ENCODE data around the gene TRIM69.
"Not testable (repeated sequence)": the region's sequence is repeated elsewhere in the genome, so short reads cannot be mapped to it uniquely, and the experiment has no call there.

Gene TRIM69

DNA sequence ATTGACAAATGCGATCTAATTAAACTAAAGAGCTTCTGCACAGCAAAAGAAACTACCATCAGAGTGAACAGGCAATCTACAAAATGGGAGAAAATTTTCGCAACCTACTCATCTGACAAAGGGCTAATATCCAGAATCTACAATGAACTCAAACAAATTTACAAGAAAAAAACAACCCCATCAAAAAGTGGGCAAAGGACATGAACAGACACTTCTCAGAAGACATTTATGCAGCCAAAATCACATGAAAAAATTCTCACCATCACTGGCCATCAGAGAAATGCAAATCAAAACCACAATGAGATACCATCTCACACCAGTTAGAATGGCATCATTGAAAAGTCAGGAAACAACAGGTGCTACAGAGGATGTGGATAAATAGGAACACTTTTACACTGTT, 7.1 kb downstream of the TRIM69 start:
- not testable (repeated sequence) for DNase-seq (ENCODE audit: low read depth)

DNA sequence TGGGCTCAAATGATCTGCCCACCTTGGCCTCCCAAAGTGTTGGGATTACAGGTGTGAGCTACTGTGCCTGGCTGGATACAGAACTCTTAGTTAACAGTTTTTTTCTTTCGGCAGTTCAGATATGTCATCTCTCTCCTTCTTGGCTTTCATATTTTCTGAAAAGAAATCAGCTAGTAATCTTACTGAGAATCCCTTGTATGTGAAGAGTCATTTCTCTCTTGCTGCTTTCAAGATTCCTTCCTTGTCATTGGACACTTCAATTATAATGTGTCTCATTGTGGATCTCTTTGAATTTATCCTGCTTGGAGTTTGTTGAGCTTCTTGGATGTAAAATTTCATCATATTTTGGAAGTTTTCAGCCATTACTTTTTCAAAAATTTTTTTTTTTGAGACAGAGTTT, 17.0 kb downstream of the TRIM69 start:
- no peak for DNase-seq (ENCODE audit: low read depth)

DNA sequence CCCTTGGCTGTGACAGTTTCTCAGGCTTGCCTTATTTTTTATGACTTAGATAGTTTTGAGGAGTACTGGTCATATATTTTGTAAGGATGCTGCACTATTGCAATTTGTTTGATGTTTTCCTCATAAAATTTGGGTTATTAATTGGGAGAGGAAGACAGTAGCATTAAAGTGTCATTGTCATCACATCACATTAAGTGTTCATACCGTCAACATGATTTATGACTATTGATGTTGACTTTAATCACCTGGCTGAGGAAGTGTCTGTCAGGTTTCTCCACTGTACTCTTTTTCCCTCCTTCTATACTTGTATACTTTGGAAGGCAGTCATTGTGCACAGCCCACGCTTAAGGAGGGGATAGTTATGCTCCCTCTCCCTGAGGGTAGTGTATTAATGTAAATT, 26.9 kb downstream of the TRIM69 start:
- no peak for DNase-seq (ENCODE audit: low read depth)

DNA sequence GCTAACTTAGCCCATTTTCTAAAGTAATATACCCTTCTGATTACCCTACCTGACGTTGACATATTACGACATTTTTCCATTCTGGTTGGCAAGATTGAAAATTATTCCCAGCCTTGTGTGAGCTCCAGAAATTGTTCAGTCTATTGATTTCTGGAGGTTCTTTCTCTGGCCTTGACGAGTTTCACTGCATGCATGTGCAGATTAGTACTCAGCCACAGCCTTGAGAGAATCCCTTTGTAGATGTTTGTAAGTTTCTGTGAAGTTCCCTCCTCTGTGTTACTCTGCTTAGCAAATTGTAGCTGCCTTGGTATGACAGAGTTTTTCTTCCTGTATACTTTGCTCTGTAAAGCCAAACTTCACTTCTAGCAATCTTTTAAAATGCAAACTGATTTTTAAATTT, 27.5 kb downstream of the TRIM69 start:
- DNase-seq (ENCODE audit: low read depth), result no peak

DNA sequence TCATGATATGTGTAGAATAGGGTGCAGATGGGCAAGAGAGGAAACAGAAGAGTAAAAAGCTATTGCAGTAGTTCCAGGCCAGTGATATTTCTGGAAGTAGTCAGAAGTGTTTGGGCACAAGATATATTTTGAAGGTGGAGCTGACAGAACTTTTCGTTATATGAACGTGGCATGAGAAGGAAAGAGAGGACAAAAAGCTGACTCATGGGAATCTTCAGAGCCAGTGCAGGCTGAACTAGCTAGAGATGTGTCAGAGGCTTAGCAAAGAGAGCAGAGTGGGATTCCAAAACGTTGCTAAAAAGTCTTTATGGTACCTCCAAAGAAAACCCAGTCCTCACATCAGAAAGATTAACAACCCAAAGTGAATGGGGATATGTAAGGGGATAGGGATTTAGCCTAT, 28.7 kb downstream of the TRIM69 start:
- no peak for DNase-seq (ENCODE audit: low read depth)

DNA sequence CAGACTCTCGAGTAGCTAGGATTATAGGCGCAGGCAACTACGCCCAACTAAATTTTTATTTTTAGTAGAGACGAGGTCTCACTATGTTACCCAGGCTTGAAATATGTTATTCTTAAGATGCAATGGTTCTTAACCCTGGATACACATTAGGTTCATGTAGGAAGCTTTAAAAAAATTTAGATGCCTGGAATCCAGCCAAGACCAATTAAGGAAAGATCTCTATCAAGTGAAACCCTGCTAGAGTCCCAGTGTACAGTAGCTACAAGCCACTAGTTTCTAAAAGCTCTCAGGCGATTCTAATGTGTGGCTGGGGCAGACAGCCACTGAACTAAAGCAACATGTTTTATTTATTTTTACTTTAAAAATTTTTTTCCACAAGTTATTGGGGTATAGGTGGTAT, 33.2 kb downstream of the TRIM69 start:
- DNase-seq (ENCODE audit: low read depth), result no peak

DNA sequence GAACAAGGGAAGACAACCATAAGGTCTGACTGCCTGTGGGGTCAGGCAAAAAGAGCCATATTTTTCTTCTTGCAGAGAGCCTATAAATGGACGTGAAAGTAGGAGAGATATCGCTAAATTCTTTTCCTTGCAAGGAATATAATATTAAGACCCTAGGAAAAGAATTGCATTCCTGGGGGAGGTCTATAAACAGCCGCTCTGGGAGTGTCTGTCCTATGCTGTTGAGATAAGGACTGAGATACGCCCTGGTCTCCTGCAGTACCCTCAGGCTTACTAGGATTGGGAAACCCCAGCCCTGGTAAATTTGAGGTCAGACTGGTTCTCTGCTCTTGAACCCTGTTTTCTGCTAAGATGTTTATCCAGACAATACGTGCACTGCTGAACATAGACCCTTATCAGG, 34.4 kb downstream of the TRIM69 start:
- not testable (repeated sequence) for DNase-seq (ENCODE audit: low read depth)

DNA sequence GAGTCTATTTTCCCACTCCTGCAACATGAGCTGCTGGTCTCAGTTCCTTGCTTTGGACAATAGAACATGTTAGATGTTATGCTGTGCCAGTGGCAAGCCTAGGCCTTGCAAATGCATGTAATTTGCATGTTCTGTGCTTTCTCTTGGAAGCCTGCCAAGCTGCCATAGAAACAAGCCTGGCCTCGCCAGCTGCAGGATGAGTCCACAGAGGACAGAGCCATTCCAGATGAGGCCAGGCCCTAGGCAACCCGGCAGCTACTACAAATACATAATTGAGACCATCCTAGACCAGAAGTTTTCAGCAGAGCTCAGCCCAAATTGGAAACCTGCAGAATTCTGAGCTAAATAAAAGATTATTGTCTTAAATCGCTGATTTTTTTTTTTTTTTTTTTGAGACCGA, 39.6 kb downstream of the TRIM69 start:
- no peak for DNase-seq (ENCODE audit: low read depth)

DNA sequence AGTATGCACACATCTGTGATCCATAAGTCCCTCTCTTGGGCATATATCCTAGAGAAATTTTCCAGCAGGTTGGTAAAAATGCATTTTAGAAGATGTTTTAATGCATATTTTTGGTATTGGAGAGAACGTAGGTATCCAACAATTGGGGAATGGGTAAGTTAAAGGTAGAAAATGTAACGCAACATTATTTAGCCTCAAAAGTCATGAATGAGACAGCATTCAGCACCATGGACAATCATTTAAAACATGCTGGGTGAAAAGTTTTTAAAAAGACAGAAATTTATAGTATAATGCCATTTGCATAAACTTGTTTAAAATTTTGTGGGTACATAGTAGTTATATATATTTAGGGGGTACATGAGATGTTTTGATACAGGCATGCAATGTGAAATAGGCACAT, 43.4 kb downstream of the TRIM69 start:
- no peak for DNase-seq (ENCODE audit: low read depth)

DNA sequence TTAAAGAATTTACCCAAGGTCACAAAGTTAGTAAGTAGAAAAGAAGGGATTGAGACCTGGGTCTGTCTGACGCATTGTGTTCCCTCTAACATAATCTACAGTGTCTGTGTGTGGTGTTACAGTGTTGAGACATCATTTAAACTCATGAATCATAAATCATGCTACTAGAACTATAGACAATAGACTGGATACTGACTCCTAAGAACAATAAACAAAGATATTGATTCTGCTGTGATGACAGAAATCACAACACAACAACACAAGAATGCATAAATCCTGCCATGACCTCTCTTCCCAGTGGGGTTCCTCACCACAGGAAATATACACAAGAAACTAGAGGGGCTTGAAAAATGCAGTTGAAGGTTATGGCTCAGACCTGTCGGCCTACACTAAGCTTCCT, 44.3 kb downstream of the TRIM69 start:
- DNase-seq (ENCODE audit: low read depth), result no peak

DNA sequence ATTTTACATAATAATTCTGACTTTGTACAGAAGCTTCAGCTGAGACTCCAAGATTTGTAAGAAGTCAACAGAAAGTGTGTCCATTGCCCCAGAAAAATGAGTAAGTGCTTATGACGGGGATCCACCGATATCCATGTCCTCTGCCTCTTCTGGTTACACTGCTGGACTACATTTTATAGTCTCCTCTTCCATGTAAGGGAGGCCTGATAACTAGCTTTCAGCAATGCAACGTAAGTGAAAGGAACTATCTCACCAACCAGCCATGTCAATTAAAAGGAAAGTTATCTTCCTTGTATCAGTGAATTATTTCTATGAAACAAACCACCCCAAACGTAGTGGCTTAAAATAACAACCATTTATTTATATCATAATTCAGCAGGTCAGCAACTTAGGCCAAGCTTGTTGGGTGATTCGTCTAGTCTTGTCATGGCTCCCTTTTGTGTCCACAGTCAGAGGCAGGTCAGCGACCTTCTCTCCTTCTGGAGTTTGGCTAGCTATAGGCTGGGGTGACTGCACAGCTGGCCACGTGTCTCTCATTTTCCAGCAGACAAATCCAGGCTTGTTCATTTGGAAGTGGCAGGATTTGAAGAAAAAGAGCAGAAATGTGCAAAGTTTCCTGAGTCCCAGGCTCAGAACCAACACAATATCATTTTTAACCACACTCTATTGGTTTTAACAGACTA, 44.9 kb downstream of the TRIM69 start:
- DNase-seq (ENCODE audit: low read depth), result no peak

DNA sequence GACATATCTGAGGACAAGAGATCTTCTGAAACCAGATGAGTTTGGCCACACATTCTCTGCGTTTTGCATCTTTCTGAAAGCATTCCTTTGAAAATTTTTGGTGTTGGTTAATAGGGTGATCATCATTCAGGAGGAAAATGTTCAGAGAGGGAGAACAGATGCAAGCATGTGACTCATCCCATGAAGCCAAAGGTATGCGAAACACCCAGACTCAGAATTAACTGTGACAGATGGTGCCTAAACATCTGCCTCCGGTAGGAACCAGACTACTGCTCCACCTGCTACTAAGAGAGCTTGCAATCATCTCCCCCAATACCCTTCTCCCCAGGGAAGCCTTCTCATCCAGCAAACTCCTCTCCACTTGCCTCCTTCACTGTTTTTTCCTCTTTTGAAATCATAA, 46.2 kb downstream of the TRIM69 start:
- DNase-seq (ENCODE audit: low read depth), result no peak

DNA sequence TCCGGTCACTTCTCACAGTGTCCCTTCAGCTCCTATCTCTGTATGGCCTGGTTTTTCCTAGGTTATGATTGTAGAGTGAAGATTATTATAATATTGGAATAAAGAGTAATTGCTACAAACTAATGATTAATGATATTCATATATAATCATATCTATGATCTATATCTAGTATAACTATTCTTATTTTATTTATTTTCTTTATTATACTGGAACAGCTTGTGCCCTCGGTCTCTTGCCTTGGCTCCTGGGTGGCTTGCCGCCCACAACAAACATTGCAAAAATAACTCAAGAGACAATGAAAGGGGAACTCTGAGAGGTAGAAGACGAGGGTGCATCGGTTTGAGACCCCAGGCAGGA, 48.6 kb downstream of the TRIM69 start:
- DNase-seq (ENCODE audit: low read depth), result not testable (repeated sequence)

DNA sequence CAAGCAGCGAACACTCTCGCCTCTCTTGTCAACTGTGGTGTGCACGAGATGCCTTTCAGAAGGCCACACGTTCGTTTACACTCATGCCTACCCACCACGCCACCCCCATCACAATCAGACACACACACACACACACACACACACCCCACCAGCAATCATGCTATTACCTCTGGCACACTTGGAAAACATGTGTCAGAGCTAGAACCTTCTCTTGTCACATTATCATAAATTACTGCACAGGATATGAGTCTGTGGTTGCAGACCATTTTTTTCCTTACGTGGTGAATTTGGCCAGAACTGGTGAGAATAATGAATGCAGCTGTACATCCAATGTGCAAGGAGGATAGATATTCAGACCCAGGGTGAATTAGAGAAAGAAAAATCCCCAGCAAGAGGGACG, 52.4 kb downstream of the TRIM69 start:
- DNase-seq (ENCODE audit: low read depth), result no peak

DNA sequence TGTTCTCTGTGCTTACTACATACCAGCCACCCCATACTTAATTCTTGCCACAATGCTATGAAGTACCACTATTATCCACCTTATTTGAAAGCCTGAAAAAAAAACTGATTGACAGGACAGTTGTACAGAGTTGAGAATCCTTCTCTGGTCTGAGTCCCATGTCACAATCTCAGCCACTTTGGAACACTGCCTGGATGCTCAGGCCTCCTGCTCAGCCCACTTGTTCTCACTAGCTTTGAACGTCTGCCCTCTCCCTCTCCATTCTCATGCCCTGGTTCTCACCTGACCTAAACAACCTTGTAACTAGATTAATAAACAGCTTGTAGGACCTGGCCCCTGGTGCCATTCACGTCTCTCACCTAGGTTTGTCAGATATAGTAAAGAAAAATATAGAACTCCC, 53.9 kb downstream of the TRIM69 start:
- DNase-seq (ENCODE audit: low read depth), result no peak

DNA sequence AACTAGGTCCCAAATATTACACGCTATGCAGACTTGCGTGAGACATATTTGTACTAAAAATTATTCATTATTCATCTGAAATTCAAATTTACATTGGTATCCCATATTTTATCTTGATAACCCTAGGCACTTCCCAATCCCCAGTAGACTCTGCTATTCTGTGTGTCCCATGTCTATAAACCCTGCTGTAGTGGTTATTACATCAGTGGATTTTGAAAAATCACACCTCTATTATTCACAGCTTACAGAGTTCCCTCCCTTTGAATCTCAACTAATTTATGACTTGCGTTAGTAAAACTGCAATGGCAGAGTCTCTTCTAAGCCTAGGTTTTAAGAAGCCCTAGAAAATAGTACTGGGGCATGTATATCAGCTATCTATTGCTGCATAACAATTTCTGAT, 54.3 kb downstream of the TRIM69 start:
- DNase-seq (ENCODE audit: low read depth), result no peak

DNA sequence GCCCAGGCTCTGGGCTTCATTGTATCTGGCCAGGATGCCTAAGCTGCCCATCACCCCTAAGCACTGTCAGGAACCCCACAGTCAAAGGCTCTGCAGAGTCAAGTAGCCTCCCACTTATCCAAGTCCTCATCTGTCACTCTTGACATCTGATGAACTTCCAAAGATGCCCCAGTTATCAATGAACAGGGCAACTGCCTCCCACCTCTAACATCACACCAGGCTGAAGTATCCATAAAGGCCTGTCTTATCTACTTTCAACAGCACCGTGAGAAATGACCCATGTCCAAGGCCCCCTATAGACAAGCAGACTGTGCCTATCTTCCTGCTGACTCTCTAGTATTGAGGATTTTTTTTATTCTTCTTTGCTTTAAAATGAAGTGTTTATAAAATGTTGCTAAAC, 56.4 kb downstream of the TRIM69 start:
- no peak for DNase-seq (ENCODE audit: low read depth)

DNA sequence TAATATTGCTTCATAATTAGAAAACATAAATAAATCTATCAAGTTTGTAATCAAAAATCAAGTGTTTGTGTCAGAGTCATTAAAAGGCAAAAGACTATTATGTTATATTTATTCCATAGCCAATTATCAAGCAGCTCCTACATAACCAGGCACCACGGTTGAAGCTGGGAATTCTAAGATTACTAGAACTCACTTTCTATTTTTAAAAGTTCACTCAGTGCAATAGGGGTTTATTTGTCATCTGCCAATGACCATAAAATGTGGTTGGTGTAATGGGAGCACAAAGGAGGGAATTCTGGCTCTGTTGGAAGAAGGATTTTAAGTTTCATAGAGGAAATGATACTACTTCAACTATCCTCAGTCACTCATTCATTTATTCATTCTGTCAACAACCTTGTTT, 57.7 kb downstream of the TRIM69 start:
- no peak for DNase-seq (ENCODE audit: low read depth)

DNA sequence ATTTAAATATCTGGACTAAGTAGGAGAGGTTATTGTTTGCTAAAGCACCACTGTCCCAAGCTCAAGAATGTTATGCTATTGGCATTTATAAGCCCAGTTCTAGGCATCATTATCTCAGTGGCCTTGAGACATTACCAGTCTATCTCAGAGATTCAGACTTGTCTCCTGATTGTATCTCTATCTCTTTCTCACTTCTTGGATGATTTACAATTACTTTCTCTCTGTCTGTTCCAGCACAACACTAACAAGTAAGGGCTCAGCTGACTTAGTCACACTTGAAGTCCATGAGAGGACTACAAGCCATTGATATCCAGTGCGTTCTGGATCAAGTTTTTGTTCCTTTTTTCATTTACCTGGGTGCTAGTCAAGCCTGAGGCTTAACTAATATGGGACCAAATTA, 60.2 kb downstream of the TRIM69 start:
- no peak for DNase-seq (ENCODE audit: low read depth)

DNA sequence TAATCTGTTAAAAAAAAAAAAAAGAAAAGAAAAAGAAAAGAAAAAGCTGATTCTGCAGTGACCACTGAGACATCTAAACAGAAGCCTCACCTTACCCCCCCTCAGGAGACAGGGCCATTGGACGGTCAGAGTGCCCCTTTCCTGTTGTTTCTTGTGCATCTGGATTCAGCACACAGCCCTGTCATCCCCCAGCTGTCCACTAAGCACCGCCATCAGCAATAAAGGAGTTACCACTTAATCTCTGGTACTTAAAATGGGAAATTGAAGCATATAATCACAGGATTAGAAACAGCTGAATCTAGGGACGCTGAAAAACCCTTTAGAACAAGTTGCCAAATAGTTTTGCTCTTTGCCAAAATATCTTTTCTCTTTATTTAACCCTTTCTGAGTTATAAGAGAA, 62.5 kb downstream of the TRIM69 start:
- DNase-seq (ENCODE audit: low read depth), result no peak

DNA sequence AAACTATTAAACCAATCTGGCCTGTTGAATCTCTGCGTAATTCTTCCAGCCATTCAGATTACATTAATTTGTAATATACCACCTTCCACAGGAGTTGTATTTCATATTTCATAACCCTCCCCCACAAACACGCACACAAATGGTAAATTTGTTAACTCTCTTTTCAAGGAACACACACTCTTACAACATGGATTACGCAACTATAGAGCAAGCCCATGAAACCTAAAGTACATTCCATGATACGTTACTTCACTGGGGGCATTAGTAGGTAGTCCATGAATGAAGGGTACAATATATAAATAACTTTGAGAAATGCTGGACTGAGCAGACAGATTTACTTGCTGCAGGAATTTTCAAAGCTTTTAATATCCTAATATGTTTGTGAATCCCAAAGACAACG, 65.0 kb downstream of the TRIM69 start:
- DNase-seq (ENCODE audit: low read depth), result no peak

DNA sequence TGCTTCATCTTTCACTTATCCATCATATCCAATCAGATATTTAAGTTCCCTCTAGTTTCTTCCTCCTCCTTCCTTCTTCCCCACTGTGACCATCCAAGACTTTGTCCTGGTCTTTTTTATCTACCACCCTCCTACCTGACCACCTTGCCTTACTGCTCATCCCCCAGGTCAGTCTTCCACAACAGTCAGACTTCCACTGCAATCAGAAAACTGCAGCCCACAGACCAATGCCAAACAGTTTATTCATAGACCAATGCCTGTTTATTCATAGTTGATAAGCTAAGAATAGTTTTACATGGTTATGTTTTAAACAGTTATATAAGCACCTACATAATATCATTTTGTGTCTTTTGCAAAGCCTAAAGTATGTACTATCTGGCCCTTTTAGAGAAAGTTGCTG, 65.5 kb downstream of the TRIM69 start:
- no peak for DNase-seq (ENCODE audit: low read depth)

DNA sequence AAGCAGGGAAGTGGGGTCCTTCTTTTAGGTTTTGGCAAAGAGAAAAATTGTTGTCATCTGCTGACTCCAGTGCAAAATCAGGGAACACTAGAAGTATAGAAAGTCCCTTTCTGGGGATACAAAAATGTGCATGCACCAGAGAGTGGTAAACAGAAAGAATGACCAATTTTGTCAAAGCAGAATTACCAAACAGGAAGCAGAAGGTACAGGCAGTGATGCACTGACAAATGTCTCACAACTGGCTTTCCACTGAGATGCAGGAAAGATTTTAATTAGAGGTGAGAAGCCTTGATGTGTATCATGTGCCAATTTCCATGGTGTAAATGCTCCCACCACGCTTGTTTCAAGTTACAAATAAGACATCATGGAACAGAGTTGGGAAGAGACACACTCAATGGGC, 66.0 kb downstream of the TRIM69 start:
- DNase-seq (ENCODE audit: low read depth), result no peak

DNA sequence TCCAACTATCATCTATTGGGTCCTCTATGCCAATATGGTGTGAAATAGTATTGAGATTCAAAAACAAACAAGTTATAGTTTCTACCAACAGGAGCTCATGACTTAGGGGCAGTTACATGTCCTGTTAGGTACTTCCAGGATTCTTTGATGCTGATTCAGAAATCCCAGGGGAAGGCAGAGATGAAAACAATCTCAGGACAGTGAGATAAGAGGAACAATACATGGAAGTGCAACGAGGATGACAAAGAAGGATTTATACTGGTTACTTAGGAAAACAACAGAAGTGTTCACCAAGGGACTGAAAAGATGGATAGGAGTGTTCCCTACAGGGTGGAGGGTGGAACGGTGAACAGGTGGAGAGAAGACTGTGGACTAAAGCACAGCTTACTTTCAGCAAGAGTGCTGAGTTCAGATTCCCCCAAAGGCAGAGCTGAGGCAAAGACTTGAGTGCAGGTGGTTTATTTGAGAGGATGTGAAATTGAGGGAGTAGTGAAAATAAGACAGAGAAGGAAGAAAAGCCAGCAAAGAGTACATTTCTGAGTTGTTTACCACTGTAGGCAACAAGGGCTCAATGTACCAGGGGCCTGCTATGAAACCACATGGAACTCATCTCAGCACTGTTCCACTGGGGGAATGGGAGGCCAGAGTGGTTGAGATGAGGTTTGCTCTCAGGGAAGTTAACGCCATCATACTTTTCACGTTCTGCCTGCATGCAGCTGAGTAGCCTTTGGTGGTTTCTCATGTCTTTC, 68.1 kb downstream of the TRIM69 start:
- DNase-seq (ENCODE audit: low read depth), result no peak
